ENCODE data around the gene ADAMTS2. TPM values are rescaled to one million over a fixed set of nuclear protein-coding genes. Genes with fewer than 3 reads are reported as not detected.

The ADAMTS2 gene
- total RNA-seq, 1 experiment from 2014 or later, result 3.9 TPM

DNA sequence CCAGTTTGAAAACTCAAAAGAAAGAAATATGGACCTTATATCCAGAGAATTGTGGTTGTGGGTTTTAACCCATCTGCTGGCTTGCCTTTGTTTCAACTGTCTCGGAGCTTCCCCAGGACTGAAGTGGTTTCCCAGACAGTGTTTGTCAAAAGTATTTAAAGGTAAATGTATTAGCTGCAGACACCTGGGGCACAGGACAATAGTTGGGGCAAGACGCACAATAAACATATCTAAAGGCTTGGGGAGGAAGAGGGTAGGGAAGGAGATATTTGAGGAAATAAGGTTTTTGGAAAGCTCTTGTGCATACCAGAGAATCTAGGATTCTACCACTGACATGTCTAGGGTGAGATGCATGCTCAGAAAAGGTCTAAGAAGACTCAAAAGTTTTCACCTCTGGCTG is 99.0 kb downstream of the ADAMTS2 start:
- no TSS peak for BruUV-seq (replicated peaks)
- Histone ChIP-seq H3K27ac (ENCODE audit: low read depth, low read length) (no peak overlapping the region), H4K20me1 (ENCODE audit: insufficient read depth) (no peaks in the 10 kb centered on the region), H3K4me2 (ENCODE audit: low read length) (no peak overlapping the region), H3K9me2 (ENCODE audit: insufficient read depth) (no peaks in the 10 kb centered on the region), H3K36me3 (ENCODE audit: control insufficient read depth in 1 of 2, insufficient read depth in 2 of 2, low read length in 2 of 2) (no peaks in the 10 kb centered on the region), H3K27me3 (ENCODE audit: insufficient read depth, low read length) (0 out of 2 replicates have a peak, but pooled peaks cover 4% of the 10 kb centered on the region), H2AFZ (ENCODE audit: low read depth, low read length, poor library complexity, severe bottlenecking) (no peak overlapping the region), H3K9me3 (ENCODE audit: control insufficient read depth in 1 of 2, insufficient read depth in 1 of 2, low read depth in 1 of 2, low read length in 2 of 2) (no peaks in the 10 kb centered on the region), H3K9ac (ENCODE audit: low read length) (no peak overlapping the region), H3K4me1 (ENCODE audit: control insufficient read depth in 1 of 2, insufficient read depth in 2 of 2, low read length in 2 of 2) (no peaks in the 10 kb centered on the region), H3K79me2 (ENCODE audit: insufficient read depth, low read length) (no peaks in the 10 kb centered on the region), H3K4me3 (replicated peaks in 1 of 2; ENCODE audit: low read depth in 1 of 2, low read length in 2 of 2) (no peak overlapping the region)
- intact Hi-C loops (cut with micrococcal nuclease), result no loop called here
- ChIA-PET RAD21 (ENCODE audit: low non-redundant PET in 1 of 2, low total read pairs in 2 of 2, uncharacterized antibody in 2 of 2, unreplicated experiment in 2 of 2) (no interaction called here), CTCF (no interaction called here), POLR2A (no interaction called here)
- TF ChIP-seq ELF1 (IDR thresholded peaks at IDR 0.05; ENCODE audit: borderline replicate concordance, low read depth) (no peak), CEBPB (IDR thresholded peaks at IDR 0.05; ENCODE audit: low read depth) (no peak), CBX3 (IDR thresholded peaks at IDR 0.05; ENCODE audit: low read depth) (no peak), ZFX (IDR thresholded peaks at IDR 0.05) (no peak), FOSL1 (IDR thresholded peaks at IDR 0.05; ENCODE audit: low read depth) (no peak), ZBTB33 (IDR thresholded peaks at IDR 0.05; ENCODE audit: extremely low read depth, insufficient replicate concordance, low read length) (no peak), EZH2 (IDR thresholded peaks at IDR 0.05) (no peak), SIN3A (IDR thresholded peaks at IDR 0.05; ENCODE audit: low read depth) (no peak)
- TF ChIP-seq, protein P1, sequence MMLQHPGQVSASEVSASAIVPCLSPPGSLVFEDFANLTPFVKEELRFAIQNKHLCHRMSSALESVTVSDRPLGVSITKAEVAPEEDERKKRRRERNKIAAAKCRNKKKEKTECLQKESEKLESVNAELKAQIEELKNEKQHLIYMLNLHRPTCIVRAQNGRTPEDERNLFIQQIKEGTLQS (IDR thresholded peaks at IDR 0.05), result no peak
- TF ChIP-seq, protein P2, sequence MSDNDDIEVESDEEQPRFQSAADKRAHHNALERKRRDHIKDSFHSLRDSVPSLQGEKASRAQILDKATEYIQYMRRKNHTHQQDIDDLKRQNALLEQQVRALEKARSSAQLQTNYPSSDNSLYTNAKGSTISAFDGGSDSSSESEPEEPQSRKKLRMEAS (IDR thresholded peaks at IDR 0.05), result no peak
- no peak for ATAC-seq
- no peak for DNase-seq (ENCODE audit: low read depth, low spot score)

All from HCT116 (cell line).